Measurements from ENCODE around the gene TSPAN3.

GRCh38 chr15:77076323-77076915 lies 5.5 kb upstream of the TSPAN3 start:
- no peak for TF ChIP-seq POLR2A (IDR thresholded peaks at IDR 0.05; ENCODE audit: low read depth, low read length)
- TF ChIP-seq TAF1 (IDR thresholded peaks at IDR 0.05; ENCODE audit: borderline replicate concordance, low read depth, low read length), result no peak
- TF ChIP-seq POLR2AphosphoS5 (IDR thresholded peaks at IDR 0.05; ENCODE audit: low read depth, low read length), result no peak

Measured in GM12892 (cell line).